ENCODE measurements around the gene GTF2F2.

The GTF2F2 gene

DNA sequence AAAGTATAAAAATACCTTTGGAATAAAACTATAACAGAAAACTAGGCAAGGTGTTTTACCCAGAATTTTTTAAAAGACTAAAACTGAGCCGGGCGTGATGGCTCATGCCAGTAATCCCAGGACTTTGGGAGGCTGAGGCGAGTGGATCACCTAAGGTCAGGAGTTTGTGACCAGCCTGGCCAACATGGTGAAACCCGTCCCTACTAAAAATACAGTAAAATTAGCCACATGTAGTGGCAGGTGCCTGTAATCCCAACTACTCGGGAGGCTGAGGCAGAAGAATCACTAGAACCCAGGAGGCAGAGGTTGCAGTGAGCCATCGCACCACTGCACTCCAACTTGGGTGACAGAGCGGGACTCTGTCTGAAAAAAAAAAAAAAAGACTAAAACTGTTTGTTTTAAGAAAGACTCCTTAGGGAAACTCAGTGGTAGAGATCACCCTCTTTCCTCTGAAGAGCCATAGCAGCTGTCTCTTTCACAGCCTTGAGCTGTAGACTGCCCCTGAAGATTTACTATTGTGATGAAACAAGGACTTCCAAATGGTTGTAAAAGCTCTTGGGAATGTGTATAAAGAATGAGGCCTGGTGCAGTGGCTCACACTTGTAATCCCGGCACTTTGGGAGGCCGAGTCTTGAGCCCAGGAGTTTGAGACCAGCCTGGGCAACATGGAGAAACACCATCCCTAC, 95.2 kb downstream of the GTF2F2 start:
- TF ChIP-seq, protein P1, sequence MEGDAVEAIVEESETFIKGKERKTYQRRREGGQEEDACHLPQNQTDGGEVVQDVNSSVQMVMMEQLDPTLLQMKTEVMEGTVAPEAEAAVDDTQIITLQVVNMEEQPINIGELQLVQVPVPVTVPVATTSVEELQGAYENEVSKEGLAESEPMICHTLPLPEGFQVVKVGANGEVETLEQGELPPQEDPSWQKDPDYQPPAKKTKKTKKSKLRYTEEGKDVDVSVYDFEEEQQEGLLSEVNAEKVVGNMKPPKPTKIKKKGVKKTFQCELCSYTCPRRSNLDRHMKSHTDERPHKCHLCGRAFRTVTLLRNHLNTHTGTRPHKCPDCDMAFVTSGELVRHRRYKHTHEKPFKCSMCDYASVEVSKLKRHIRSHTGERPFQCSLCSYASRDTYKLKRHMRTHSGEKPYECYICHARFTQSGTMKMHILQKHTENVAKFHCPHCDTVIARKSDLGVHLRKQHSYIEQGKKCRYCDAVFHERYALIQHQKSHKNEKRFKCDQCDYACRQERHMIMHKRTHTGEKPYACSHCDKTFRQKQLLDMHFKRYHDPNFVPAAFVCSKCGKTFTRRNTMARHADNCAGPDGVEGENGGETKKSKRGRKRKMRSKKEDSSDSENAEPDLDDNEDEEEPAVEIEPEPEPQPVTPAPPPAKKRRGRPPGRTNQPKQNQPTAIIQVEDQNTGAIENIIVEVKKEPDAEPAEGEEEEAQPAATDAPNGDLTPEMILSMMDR (IDR thresholded peaks at IDR 0.05; ENCODE audit: borderline replicate concordance, insufficient read depth, low read depth, low read length), result no peak
- H3K4me3 ChIP-seq (ENCODE audit: low read depth, low read length), result no peak overlapping the region

DNA sequence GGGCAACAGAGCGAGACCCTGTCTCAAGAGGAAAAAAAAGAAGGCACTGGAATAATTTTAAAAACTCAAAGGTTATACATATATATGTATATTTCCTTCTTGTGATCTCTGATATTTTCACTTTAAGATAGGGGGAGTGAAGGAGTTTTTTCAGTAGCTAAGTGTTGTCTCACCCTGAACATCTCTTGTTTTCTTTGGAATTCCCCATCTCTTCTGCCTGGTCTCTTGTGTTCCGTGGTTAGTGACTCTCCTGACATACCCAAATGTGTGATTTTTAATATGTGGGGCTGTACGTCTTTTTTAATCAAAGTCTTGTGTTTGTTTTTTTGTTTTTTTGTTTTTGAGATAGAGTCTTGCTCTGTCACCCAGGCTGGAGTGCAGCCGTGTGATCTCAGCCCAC, 95.9 kb downstream of the GTF2F2 start:
- TF ChIP-seq, protein P1 (IDR thresholded peaks at IDR 0.05; ENCODE audit: borderline replicate concordance, insufficient read depth, low read depth, low read length), result no peak
- no peak overlapping the region for H3K4me3 ChIP-seq (ENCODE audit: low read depth, low read length)

GRCh38 chr13:45218689-45219088, 98.4 kb downstream of the GTF2F2 start:
- TF ChIP-seq, protein P1 (IDR thresholded peaks at IDR 0.05; ENCODE audit: borderline replicate concordance, insufficient read depth, low read depth, low read length), result no peak

GRCh38 chr13:45219123-45219891, 99.0 kb downstream of the GTF2F2 start:
- no peak overlapping the region for H3K4me3 ChIP-seq (ENCODE audit: low read depth, low read length)
- TF ChIP-seq, protein P1 (IDR thresholded peaks at IDR 0.05; ENCODE audit: borderline replicate concordance, insufficient read depth, low read depth, low read length), result no peak

More at GRCh38 chr13:45218689-45219088, 98.4 kb downstream of the GTF2F2 start:
- H3K4me3 ChIP-seq (ENCODE audit: low read depth, low read length), result no peak overlapping the region

- no peak overlapping the region for H3K4me3 ChIP-seq (ENCODE audit: low read depth, low read length)
- TF ChIP-seq, protein P1 (IDR thresholded peaks at IDR 0.05; ENCODE audit: borderline replicate concordance, insufficient read depth, low read depth, low read length), result no peak
Measured at GRCh38 chr13:45219938-45220375, 99.6 kb downstream of the GTF2F2 start.

- TF ChIP-seq, protein P1 (IDR thresholded peaks at IDR 0.05; ENCODE audit: borderline replicate concordance, insufficient read depth, low read depth, low read length), result no peak
- no peak overlapping the region for H3K4me3 ChIP-seq (ENCODE audit: low read depth, low read length)
Measured at GRCh38 chr13:45220403-45220802, 100.1 kb downstream of the GTF2F2 start.
